ENCODE measurements around the gene NUTM2F.
"Not testable (repeated sequence)": the region's sequence is repeated elsewhere in the genome, so short reads cannot be mapped to it uniquely, and the experiment has no call there.

DNA sequence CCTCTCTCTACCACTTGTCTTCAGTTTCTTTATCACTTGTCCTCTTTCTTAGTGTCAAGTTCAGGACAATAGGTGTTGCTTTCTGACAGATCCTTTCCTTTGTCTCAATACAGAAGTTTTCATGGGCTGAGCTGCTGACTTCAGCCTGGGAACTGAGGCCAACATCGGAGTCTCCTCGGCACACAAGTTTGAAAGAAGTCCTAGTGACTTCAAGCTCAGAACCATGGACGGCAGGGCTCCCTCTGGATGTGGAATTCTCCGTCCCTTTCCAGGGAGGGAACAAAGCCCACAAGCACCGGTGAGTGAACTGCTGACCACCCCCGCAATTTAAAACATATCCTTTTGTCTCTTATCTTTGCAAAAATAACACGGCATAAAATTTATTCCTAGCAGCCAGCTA, 10.3 kb upstream of the NUTM2F start:
- TF ChIP-seq, protein P1, sequence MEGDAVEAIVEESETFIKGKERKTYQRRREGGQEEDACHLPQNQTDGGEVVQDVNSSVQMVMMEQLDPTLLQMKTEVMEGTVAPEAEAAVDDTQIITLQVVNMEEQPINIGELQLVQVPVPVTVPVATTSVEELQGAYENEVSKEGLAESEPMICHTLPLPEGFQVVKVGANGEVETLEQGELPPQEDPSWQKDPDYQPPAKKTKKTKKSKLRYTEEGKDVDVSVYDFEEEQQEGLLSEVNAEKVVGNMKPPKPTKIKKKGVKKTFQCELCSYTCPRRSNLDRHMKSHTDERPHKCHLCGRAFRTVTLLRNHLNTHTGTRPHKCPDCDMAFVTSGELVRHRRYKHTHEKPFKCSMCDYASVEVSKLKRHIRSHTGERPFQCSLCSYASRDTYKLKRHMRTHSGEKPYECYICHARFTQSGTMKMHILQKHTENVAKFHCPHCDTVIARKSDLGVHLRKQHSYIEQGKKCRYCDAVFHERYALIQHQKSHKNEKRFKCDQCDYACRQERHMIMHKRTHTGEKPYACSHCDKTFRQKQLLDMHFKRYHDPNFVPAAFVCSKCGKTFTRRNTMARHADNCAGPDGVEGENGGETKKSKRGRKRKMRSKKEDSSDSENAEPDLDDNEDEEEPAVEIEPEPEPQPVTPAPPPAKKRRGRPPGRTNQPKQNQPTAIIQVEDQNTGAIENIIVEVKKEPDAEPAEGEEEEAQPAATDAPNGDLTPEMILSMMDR (IDR thresholded peaks at IDR 0.05): not testable (repeated sequence)
- TF ChIP-seq EZH2 (IDR thresholded peaks at IDR 0.05; ENCODE audit: borderline replicate concordance, insufficient read depth, low read depth, low read length, poor library complexity, severe bottlenecking): not testable (repeated sequence)

All from B cell (primary cell).